K562 (cell line): Measurements from ENCODE around the gene PSMC3IP. TPM values are rescaled to one million over a fixed set of nuclear protein-coding genes. Genes with fewer than 3 reads are reported as not detected.

Experiments
- ATF3 ChIP-seq, 2 experiments: fragments of 450-650 bp in 1 of 2; sonication (generic) in 1 of 2; formaldehyde crosslinking in 1 of 2; IDR thresholded peaks in 1 of 2; conservative IDR thresholded peaks in 1 of 2; 2 replicates each; pipeline versions ENCODE4 v1.6.1 to v1.8.1; 2016 to 2023; ENCODE audit warnings: mild to moderate bottlenecking in 2 of 2, moderate library complexity in 2 of 2, inconsistent platforms in 1 of 2, missing genetic modification reagents in 1 of 2
- CREM ChIP-seq: IDR thresholded peaks from 2 replicates; pipeline ENCODE4 v1.6.1; 2014; ENCODE audit warnings: antibody characterized with exemption, low read depth
- CXXC5 ChIP-seq: fragments of 250-450 bp; sonication (Bioruptor Pico); IDR thresholded peaks from 2 replicates; pipeline ENCODE4 v1.8.0; 2022; ENCODE audit warnings: inconsistent platforms, mild to moderate bottlenecking, moderate library complexity
- JUN ChIP-seq, 2 experiments: sonication (generic) in 1 of 2; formaldehyde crosslinking in 1 of 2; IDR thresholded peaks; 2 replicates each; pipeline versions ENCODE4 v1.6.1 to v1.8.0; 2012 to 2022; ENCODE audit warnings: borderline replicate concordance in 2 of 2, mild to moderate bottlenecking in 2 of 2, improper control_type of control experiment in 1 of 2, low read depth in 1 of 2, low read length in 1 of 2, missing genetic modification reagents in 1 of 2
- L3MBTL2 ChIP-seq: fragments of 450-650 bp; IDR thresholded peaks from 2 replicates; pipeline ENCODE4 v1.6.1; 2016; ENCODE audit warnings: mild to moderate bottlenecking, moderate library complexity
- NR2C2 ChIP-seq, 2 experiments: fragments of 200-800 bp in 1 of 2; sonication (Bioruptor generic) in 1 of 2; sonication (generic) in 1 of 2; formaldehyde crosslinking in 1 of 2; IDR thresholded peaks; 2 replicates each; pipeline versions ENCODE4 v1.6.1 to v1.8.0; 2016 to 2022; ENCODE audit warnings: mild to moderate bottlenecking in 1 of 2, missing compliant biosample characterization in 1 of 2, missing genetic modification characterization in 1 of 2, missing genetic modification reagents in 1 of 2
- polyA plus RNA-seq, 8 experiments: library from polyadenylated mRNA; depleted of rRNA in 4 of 8; stranded (reverse) in 5 of 8; unstranded in 3 of 8; fragments of >200 nt; fragmentation: Nextera tagmentation in 2 of 8; fragmentation: Illumina TruSeq in 1 of 8; extraction: Ambion mirVana in 2 of 8; extraction: Trizol in 1 of 8; gene quantifications; 2 replicates each; pipeline versions ENCODE4 v1.2.1 to v1.2.3, GENCODE V29; 2011 to 2014; ENCODE audit warnings: inconsistent platforms in 1 of 8, missing spikeins in 1 of 8
- total RNA-seq, 7 experiments: library from RNA; depleted of rRNA in 6 of 7; stranded (reverse); fragments of >200 nt in 6 of 7; fragmentation: Illumina TruSeq in 2 of 7; extraction: Trizol in 2 of 7; gene quantifications; 2 replicates each; pipeline versions ENCODE4 v1.2.1 to v1.2.3, GENCODE V29; 2011 to 2021; ENCODE audit warnings: low replicate concordance in 1 of 7
- TF ChIP-seq, protein P1 (sequence below): fragments of 450-650 bp; IDR thresholded peaks from 2 replicates; pipeline ENCODE4 v1.6.1; 2016; ENCODE audit warnings: mild to moderate bottlenecking, moderate library complexity

Gene PSMC3IP
- total and polyA plus RNA-seq, 9 of the 15 experiments (the other 6 are each of a cell fraction or from before 2014, with no cell fraction given) = 13.8 to 65.6 (median 32.8) TPM

DNA sequence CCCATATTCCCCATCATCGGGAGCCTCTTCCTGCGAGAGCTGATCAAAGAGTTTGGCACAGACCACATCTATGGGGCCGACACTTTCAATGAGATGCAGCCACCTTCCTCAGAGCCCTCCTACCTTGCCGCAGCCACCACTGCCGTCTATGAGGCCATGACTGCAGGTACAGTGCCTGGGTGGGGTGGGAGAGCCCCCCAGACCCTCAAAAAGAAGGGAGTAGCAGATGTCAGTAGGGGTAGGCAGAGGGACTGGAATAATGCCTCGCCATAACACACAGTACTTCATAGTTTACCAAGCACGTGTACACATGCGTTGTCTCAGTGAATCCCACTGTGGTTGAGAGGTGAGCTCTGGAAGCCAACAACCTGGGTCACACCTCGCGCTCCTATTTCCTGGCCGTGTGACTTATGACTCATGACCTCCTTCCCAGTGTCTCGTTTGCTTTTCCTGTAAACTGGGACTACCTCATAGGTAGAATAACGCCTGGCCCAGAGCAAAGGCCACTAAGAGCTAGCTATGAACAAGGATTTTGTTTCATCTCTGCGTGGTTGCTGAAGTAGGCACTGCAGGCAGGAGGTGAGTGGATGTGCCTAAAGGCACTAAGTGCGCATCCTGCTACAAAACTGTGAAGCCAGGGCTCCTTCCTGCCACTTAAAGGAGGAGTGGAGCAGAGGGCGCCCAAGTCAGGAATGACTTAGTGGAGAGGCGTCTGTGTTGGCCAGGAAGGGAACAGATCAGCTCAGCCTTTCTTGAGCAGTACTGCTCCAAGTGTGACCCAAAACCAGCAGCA is 36.3 kb downstream of the PSMC3IP start (continued):
- TF ChIP-seq, protein P1, sequence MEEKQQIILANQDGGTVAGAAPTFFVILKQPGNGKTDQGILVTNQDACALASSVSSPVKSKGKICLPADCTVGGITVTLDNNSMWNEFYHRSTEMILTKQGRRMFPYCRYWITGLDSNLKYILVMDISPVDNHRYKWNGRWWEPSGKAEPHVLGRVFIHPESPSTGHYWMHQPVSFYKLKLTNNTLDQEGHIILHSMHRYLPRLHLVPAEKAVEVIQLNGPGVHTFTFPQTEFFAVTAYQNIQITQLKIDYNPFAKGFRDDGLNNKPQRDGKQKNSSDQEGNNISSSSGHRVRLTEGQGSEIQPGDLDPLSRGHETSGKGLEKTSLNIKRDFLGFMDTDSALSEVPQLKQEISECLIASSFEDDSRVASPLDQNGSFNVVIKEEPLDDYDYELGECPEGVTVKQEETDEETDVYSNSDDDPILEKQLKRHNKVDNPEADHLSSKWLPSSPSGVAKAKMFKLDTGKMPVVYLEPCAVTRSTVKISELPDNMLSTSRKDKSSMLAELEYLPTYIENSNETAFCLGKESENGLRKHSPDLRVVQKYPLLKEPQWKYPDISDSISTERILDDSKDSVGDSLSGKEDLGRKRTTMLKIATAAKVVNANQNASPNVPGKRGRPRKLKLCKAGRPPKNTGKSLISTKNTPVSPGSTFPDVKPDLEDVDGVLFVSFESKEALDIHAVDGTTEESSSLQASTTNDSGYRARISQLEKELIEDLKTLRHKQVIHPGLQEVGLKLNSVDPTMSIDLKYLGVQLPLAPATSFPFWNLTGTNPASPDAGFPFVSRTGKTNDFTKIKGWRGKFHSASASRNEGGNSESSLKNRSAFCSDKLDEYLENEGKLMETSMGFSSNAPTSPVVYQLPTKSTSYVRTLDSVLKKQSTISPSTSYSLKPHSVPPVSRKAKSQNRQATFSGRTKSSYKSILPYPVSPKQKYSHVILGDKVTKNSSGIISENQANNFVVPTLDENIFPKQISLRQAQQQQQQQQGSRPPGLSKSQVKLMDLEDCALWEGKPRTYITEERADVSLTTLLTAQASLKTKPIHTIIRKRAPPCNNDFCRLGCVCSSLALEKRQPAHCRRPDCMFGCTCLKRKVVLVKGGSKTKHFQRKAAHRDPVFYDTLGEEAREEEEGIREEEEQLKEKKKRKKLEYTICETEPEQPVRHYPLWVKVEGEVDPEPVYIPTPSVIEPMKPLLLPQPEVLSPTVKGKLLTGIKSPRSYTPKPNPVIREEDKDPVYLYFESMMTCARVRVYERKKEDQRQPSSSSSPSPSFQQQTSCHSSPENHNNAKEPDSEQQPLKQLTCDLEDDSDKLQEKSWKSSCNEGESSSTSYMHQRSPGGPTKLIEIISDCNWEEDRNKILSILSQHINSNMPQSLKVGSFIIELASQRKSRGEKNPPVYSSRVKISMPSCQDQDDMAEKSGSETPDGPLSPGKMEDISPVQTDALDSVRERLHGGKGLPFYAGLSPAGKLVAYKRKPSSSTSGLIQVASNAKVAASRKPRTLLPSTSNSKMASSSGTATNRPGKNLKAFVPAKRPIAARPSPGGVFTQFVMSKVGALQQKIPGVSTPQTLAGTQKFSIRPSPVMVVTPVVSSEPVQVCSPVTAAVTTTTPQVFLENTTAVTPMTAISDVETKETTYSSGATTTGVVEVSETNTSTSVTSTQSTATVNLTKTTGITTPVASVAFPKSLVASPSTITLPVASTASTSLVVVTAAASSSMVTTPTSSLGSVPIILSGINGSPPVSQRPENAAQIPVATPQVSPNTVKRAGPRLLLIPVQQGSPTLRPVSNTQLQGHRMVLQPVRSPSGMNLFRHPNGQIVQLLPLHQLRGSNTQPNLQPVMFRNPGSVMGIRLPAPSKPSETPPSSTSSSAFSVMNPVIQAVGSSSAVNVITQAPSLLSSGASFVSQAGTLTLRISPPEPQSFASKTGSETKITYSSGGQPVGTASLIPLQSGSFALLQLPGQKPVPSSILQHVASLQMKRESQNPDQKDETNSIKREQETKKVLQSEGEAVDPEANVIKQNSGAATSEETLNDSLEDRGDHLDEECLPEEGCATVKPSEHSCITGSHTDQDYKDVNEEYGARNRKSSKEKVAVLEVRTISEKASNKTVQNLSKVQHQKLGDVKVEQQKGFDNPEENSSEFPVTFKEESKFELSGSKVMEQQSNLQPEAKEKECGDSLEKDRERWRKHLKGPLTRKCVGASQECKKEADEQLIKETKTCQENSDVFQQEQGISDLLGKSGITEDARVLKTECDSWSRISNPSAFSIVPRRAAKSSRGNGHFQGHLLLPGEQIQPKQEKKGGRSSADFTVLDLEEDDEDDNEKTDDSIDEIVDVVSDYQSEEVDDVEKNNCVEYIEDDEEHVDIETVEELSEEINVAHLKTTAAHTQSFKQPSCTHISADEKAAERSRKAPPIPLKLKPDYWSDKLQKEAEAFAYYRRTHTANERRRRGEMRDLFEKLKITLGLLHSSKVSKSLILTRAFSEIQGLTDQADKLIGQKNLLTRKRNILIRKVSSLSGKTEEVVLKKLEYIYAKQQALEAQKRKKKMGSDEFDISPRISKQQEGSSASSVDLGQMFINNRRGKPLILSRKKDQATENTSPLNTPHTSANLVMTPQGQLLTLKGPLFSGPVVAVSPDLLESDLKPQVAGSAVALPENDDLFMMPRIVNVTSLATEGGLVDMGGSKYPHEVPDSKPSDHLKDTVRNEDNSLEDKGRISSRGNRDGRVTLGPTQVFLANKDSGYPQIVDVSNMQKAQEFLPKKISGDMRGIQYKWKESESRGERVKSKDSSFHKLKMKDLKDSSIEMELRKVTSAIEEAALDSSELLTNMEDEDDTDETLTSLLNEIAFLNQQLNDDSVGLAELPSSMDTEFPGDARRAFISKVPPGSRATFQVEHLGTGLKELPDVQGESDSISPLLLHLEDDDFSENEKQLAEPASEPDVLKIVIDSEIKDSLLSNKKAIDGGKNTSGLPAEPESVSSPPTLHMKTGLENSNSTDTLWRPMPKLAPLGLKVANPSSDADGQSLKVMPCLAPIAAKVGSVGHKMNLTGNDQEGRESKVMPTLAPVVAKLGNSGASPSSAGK = peak; percentile 54; the same call in 1 of the 2 replicates
- TF ChIP-seq L3MBTL2 (0 out of 2 replicates have a peak, but pooled peaks have one; percentile 40), CREM (peak; percentile 35; the same call in 1 of the 2 replicates), ATF3 (IDR thresholded peaks at IDR 0.05) (peak; percentile 63), ATF3 (CRISPR knock-in tag; conservative IDR thresholded peaks at IDR 0.05) (no peak), CXXC5 (CRISPR knock-in tag) (peak; percentile 23; the same call in 1 of the 2 replicates), NR2C2 (CRISPR knock-in tag; IDR thresholded peaks at IDR 0.05) (no peak), NR2C2 (tag; IDR thresholded peaks at IDR 0.05) (peak; percentile 64), JUN (IDR thresholded peaks at IDR 0.05; ENCODE audit: borderline replicate concordance, low read depth, low read length) (0 out of 2 replicates have a peak, but pooled peaks have one; percentile 46), JUN (CRISPR knock-in tag; IDR thresholded peaks at IDR 0.05; ENCODE audit: borderline replicate concordance) (no peak)
